GM12872 (cell line): Measurements from ENCODE around the gene PAOX.

Source experiments
- CTCF ChIP-seq: IDR thresholded peaks from 3 replicates; pipeline ENCODE4 v1.5.1; 2011; ENCODE audit warnings: low read depth, mild to moderate bottlenecking, low read length, moderate library complexity; ENCODE audit not compliant: insufficient read depth

Gene PAOX

GRCh38 chr10:133362846-133363245, 16.2 kb upstream of the PAOX start:
- no peak for TF ChIP-seq CTCF

- TF ChIP-seq CTCF: no peak
Measured at GRCh38 chr10:133364645-133365431, 14.2 kb upstream of the PAOX start.

- TF ChIP-seq CTCF: no peak
Measured at GRCh38 chr10:133365461-133366129, 13.5 kb upstream of the PAOX start.

- TF ChIP-seq CTCF: no peak
Measured at GRCh38 chr10:133366130-133366478, 13.0 kb upstream of the PAOX start.

GRCh38 chr10:133366751-133367150, 12.3 kb upstream of the PAOX start:
- TF ChIP-seq CTCF: no peak

GRCh38 chr10:133368153-133368552, 10.9 kb upstream of the PAOX start:
- no peak for TF ChIP-seq CTCF

GRCh38 chr10:133370030-133370786, 8.9 kb upstream of the PAOX start:
- no peak for TF ChIP-seq CTCF
